Measurements from ENCODE around the gene ARSB. TPM values are rescaled to one million over a fixed set of nuclear protein-coding genes. Genes with fewer than 3 reads are reported as not detected.

Gene ARSB
- polyA plus RNA-seq, 1 of the 3 experiments (the other 2 are of a cell fraction): 12.5 TPM

- no peaks in the 10 kb centered on the region for H3K9me2 ChIP-seq
Measured at GRCh38 chr5:79005936-79006631, 21.0 kb upstream of the ARSB start.

GRCh38 chr5:79005151-79005550, 20.0 kb upstream of the ARSB start:
- no peak for DNase-seq
- H3K9ac ChIP-seq: no peak overlapping the region
- H3K9me2 ChIP-seq: no peaks in the 10 kb centered on the region
- H3K9me3 ChIP-seq: no peaks in the 10 kb centered on the region
- peaks cover 2 to 9% of the 10 kb centered on the region in 2 experiments; a peak in 2 of 4 replicates for H3K4me1 ChIP-seq (ENCODE audit: control insufficient read depth in 1 of 2, insufficient read depth in 2 of 2, low read depth in 1 of 2, low read length in 1 of 2)
- no peaks in the 10 kb centered on the region for H3K27me3 ChIP-seq (ENCODE audit: insufficient read depth)
- H3K36me3 ChIP-seq (replicated peaks in 1 of 2; ENCODE audit: control insufficient read depth in 1 of 2, insufficient read depth in 2 of 2, low read length in 1 of 2): no peaks in the 10 kb centered on the region
- H4K20me1 ChIP-seq (ENCODE audit: insufficient read depth): no peaks in the 10 kb centered on the region
- POLR2A ChIA-PET: no interaction called here
- no peak overlapping the region for H3K4me3 ChIP-seq (ENCODE audit: low read depth in 2 of 2, low read length in 1 of 2)
- no peaks in the 10 kb centered on the region for H3K79me2 ChIP-seq (ENCODE audit: insufficient read depth)
- CTCF ChIA-PET: interaction anchor here (1.5 kb wide), 1 partner anchor 20 kb away, joined by 5 read pairs; no protein-coding TSS in a partner anchor
- peaks cover 7% of the 10 kb centered on the region for H3F3A ChIP-seq (replicated peaks; ENCODE audit: insufficient read depth)
- no peak overlapping the region for H3K27ac ChIP-seq (ENCODE audit: low read depth in 2 of 2, low read length in 1 of 2)
- H3K4me2 ChIP-seq: no peak overlapping the region
- H2AFZ ChIP-seq (ENCODE audit: low read depth): no peak overlapping the region
- WGBS (ENCODE audit: low lambda C conversion rate): 58% methylated on average over 4 of the region's 4 CpGs
- no peak for TF ChIP-seq FOXM1 (IDR thresholded peaks at IDR 0.05; ENCODE audit: low read depth)
- TF ChIP-seq ELF1 (IDR thresholded peaks at IDR 0.05): no peak
- TF ChIP-seq GATA2 (CRISPR knock-in tag; IDR thresholded peaks at IDR 0.05): no peak
- TF ChIP-seq RCOR1 (IDR thresholded peaks at IDR 0.05; ENCODE audit: low read length): no peak
- TF ChIP-seq PBX3 (IDR thresholded peaks at IDR 0.05): no peak
- TF ChIP-seq POLR2AphosphoS5 (IDR thresholded peaks at IDR 0.05; ENCODE audit: low read depth, low read length): no peak
- no peak for TF ChIP-seq JUND (IDR thresholded peaks at IDR 0.05)
- no peak for TF ChIP-seq USF2 (IDR thresholded peaks at IDR 0.05; ENCODE audit: borderline replicate concordance, low read depth, low read length)
- no peak for TF ChIP-seq FOSL2 (IDR thresholded peaks at IDR 0.05; ENCODE audit: borderline replicate concordance, low read depth)
- no peak for TF ChIP-seq TEAD4 (IDR thresholded peaks at IDR 0.05; ENCODE audit: borderline replicate concordance, insufficient read depth)
- no peak for TF ChIP-seq EP300 (IDR thresholded peaks at IDR 0.05; ENCODE audit: borderline replicate concordance in 1 of 2, low read depth in 1 of 2, low read length in 1 of 2)
- no peak for TF ChIP-seq SMC3 (IDR thresholded peaks at IDR 0.05; ENCODE audit: low read depth, low read length)
- TF ChIP-seq REST (IDR thresholded peaks at IDR 0.05; ENCODE audit: low read depth, low read length): no peak
- TF ChIP-seq TAF1 (IDR thresholded peaks at IDR 0.05; ENCODE audit: borderline replicate concordance, low read depth, low read length): no peak
- TF ChIP-seq EZH2phosphoT487 (IDR thresholded peaks at IDR 0.05; ENCODE audit: borderline replicate concordance, low read depth): no peak
- TF ChIP-seq ZBTB33 (IDR thresholded peaks at IDR 0.05; ENCODE audit: borderline replicate concordance, low read depth): no peak
- no peak for TF ChIP-seq GABPA (IDR thresholded peaks at IDR 0.05; ENCODE audit: low read depth)

More at GRCh38 chr5:79005936-79006631, 21.0 kb upstream of the ARSB start:
- Histone ChIP-seq H2AFZ (ENCODE audit: low read depth) (no peak overlapping the region), H3K4me2 (no peak overlapping the region), H3K9ac (no peak overlapping the region), H3K4me3 (ENCODE audit: low read depth in 2 of 2, low read length in 1 of 2) (no peak overlapping the region), H3F3A (replicated peaks; ENCODE audit: insufficient read depth) (peaks cover 9% of the 10 kb centered on the region), H3K27me3 (ENCODE audit: insufficient read depth) (no peaks in the 10 kb centered on the region), H3K79me2 (ENCODE audit: insufficient read depth) (no peaks in the 10 kb centered on the region), H3K9me3 (no peaks in the 10 kb centered on the region), H3K27ac (ENCODE audit: low read depth in 2 of 2, low read length in 1 of 2) (no peak overlapping the region), H3K4me1 (ENCODE audit: control insufficient read depth in 1 of 2, insufficient read depth in 2 of 2, low read depth in 1 of 2, low read length in 1 of 2) (peaks cover 2 to 9% of the 10 kb centered on the region in 2 experiments; a peak in 2 of 4 replicates), H3K36me3 (replicated peaks in 1 of 2; ENCODE audit: control insufficient read depth in 1 of 2, insufficient read depth in 2 of 2, low read length in 1 of 2) (no peaks in the 10 kb centered on the region), H4K20me1 (ENCODE audit: insufficient read depth) (no peaks in the 10 kb centered on the region)
- DNase-seq: no peak
- WGBS (ENCODE audit: low lambda C conversion rate): 79% methylated on average over 6 of the region's 6 CpGs
- POLR2A ChIA-PET: no interaction called here
- TF ChIP-seq RFX5 (IDR thresholded peaks at IDR 0.05; ENCODE audit: low read length) (no peak), JUND (IDR thresholded peaks at IDR 0.05) (no peak), RCOR1 (IDR thresholded peaks at IDR 0.05; ENCODE audit: low read length) (no peak), YY1 (IDR thresholded peaks at IDR 0.05; ENCODE audit: low read depth) (no peak), MEF2A (IDR thresholded peaks at IDR 0.05; ENCODE audit: borderline replicate concordance, low read depth) (no peak), FOXJ3 (CRISPR knock-in tag; IDR thresholded peaks at IDR 0.05) (no peak)
- CTCF ChIA-PET: interaction anchor here (1.0 to 6.8 kb wide), 2 partner anchors 7 to 16 kb away, joined by 3 to 104 read pairs; no protein-coding TSS in a partner anchor

Data from SK-N-SH (cell line).